Esophagus muscularis mucosa (tissue), 4 donors: ENCODE results near the gene TERF2IP.

Experiments used
- CTCF ChIP-seq, 3 experiments: fragments of 200-600 bp in 2 of 3; fragments of 450-650 bp in 1 of 3; sonication (generic) in 2 of 3; IDR thresholded peaks; one replicate each; pipeline ENCODE4 v1.5.1; 2017 to 2019; ENCODE audit warnings: antibody characterized with exemption in 3 of 3, mild to moderate bottlenecking in 2 of 3, moderate library complexity in 1 of 3
- EP300 ChIP-seq: sonication (generic); formaldehyde crosslinking; IDR thresholded peaks from one replicate; pipeline ENCODE4 v1.6.1; 2017; ENCODE audit warnings: antibody characterized with exemption
- POLR2A ChIP-seq: fragments of 450-650 bp; IDR thresholded peaks from one replicate; pipeline ENCODE4 v1.6.1; 2017; ENCODE audit warnings: antibody characterized with exemption, moderate library complexity, mild to moderate bottlenecking, low read depth

GRCh38 chr16:75621170-75621477 is 26.4 kb upstream of the TERF2IP start:
- no peak for TF ChIP-seq POLR2A
- no peak for TF ChIP-seq EP300
- peak in 2 of 3 experiments; percentile 7 to 9 for TF ChIP-seq CTCF (IDR thresholded peaks at IDR 0.05)
